NCI-H2171 (cell line): ENCODE measurements around the gene PSMB8.
"Not testable (repeated sequence)": the region's sequence is repeated elsewhere in the genome, so short reads cannot be mapped to it uniquely, and the experiment has no call there.

Source experiments
- DNase-seq: peaks from one replicate; lab custom pipeline; 2025; lab: John Stamatoyannopoulos, UW

PSMB8 gene

DNA sequence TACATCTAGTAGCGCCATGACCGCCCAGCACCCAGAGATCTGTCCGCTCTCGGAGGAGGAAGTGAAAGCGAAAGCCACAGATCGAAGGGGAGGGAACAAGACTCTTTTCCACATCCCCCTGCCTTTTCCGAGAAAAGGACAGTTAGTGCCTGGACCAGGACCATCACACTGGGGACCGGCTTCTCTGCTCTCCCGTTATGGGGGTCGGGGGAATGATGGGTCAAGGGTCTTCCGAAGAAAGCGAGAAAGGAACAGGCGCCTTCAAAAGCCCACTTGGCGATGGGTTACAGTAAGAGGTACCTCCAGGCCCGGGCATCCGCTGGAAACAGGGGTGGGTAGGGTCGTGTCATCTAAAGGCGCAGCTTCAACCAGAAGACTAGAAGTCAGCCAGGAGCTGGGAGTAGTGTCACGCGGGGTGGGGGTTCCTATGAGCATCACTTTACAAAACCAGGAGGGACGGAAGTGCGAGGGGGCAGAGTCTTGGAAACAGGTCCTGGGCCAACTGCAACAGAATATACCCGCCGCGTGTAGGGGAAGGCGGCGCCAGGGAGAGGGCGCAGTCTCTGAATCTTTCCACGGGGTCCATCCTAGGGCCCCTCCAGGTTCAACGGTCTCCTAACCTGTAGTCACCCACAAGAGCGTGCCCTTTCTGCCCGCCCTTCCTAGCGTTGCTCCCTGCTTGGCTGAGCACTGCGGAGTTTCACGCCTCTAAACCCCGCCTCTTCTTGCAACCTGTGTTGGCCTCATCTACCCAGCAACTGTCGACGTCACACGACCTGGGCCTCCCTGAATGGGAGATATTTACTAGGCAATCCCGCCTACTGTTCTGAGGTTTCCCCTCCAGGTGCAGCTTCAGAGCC lies at the start of gene PSMB8:
PSMB8 (minus strand) TSS at position 69 of the 860 bp plus-strand sequence; CDS start at position 18, 51 bp downstream.
- DNase-seq = peak; percentile 93

DNA sequence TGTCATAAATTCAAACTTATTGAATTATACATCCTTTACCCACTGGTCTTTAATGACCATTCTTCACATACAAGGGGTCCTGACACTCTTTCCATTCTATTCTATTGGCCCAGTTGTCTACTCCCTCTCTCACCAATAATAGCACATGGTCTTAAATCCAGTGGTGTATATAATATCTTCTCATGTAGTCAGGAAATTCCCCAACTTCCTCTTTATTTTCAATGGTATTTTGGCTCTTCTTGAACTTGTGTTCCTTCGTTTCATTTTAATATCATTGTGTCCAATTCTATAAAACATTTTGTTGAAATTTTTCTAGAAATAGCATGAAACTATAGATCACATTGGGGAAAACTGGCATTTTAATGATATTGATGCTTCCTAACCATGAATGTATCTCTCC lies 47.0 kb upstream of the PSMB8 start:
- no peak for DNase-seq

DNA sequence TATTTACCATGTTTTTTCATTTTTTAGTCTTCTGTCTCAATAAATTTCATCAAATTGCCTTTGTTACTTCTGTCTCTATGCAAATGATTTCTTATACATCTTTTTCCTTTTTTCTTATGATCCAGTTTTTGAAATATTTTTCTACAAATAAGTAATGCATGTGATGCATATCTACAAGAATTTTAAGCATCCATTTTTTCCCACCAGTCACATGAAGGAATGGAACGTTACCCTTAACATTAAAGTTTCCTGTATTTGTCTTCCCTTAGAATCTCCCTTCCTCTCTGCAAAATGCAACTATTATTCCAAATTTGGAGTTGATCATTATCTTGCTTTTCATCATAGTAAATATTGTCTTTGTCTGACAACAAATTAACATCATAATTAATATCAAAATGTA lies 45.7 kb upstream of the PSMB8 start:
- DNase-seq = no peak

GRCh38 chr6:32888576-32888975 lies 44.7 kb upstream of the PSMB8 start:
- DNase-seq = no peak

GRCh38 chr6:32887616-32888015 lies 43.8 kb upstream of the PSMB8 start:
- no peak for DNase-seq

DNA sequence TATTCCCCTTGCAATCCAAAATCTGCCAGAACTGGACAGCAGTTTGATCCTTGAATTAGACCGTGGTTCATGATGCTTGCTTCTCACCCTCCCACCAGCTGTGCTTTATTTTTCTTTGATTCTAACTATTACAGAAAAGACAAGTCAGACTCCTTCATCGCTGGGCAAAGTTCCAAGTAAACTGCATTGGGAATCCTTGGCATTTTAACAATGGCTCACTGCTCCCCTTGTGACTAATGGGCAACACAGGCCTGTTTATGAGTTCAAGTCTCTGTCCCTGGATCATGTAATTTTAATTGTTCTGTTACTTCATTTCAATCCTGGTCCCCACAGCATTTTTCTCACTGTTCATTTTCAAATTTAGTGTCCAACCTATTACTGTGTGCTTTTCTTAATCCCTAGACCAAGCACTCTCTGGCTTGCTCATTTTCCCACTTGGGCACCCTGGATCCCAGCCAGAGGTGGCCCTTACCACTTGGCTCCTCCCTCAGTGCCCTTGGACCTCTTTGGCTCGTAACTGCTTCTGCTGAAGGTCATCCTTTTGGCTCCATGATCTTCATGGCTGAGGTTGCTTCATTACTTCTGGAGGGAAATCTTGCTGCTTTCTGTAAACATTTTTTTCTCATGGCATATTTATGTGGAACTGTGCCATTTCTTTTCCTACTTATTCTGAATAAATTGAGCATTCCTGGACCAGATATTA lies 43.0 kb upstream of the PSMB8 start:
- peak; percentile 18 for DNase-seq

DNA sequence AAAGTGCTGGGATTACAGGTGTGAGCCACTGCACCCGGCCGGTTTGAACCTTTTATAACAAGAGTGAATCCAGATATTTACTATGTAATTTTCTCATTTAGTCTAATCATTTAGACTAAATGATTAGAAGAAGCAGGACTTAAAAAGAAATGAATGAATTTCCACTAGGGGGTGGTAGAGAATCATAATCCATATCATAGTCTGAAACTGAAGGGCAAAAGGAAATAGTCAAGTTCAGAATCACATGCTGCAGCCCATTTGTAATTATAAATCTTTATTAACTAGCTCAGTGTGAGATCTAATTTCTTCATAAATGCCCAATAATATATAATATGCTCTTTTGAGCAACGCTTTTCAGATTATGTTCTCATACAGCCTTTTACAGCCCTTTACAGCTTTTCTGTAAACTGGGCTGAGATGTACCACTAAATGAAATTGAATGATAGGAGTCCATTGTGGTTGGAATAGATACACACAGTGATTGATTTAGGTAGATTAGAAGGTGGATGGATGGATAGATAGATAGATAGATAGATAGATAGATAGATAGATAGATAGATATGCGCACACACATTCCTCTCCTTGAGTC lies 41.9 kb upstream of the PSMB8 start:
- peak; percentile 54 for DNase-seq

DNA sequence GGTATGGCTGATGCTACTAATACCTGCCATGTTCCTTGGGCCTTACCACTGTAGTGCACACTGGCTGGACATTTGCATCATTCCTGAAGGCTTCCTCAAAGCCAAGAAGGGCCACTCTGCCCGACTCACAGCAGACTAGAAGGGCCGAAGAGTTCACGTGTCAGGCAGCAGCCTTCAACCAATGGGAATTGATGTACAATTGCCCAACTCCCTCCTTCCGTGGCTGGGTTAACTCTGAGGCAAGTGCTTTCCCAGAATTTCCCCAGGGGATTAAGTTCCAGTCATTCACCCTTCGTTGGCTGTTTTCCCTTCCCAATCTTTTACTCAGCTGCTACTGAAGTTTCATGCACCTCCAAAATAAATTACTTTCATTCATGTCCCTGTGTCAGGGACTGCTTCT lies 39.9 kb upstream of the PSMB8 start:
- DNase-seq = no peak

GRCh38 chr6:32882879-32883250 lies 39.0 kb upstream of the PSMB8 start:
- DNase-seq = no peak

DNA sequence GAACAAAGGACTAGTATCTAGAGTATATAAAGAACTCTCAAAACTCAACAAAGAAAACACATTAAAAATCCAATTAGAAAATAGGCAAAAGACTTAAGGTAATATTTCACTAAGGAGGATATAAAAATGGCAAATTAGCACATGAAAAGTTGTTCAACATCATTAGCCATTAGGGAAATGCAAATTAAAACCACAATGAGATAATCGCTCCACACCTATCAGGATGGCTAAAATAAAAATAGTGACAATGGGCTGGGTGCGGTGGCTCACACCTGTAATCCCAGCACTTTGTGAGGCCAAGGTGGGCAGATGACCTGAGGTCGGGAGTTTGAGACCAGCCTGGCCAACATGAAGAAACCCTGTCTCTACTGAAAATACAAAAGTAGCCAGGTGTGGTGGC lies 37.1 kb upstream of the PSMB8 start:
- not testable (repeated sequence) for DNase-seq

GRCh38 chr6:32879691-32880090 lies 35.8 kb upstream of the PSMB8 start:
- no peak for DNase-seq

GRCh38 chr6:32876603-32877002 lies 32.8 kb upstream of the PSMB8 start:
- no peak for DNase-seq

DNA sequence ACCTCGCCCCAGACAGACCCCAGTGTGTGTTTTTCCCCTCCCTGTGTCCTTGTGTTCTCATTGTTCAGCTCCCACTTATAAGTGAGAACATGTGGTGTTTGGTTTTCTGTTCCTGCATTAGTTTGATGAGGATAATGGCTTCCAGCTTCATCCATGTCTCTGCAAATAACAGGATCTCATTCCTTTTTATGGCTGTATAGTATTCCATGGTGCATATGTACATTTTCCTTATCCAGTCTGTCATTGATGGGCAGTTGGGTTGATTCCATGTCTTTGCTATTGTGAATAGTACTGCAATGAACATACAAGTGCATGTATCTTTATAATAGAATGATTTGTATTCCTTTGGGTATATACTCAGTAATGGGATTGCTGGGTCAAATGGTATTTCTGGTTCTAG lies 30.1 kb upstream of the PSMB8 start:
- not testable (repeated sequence) for DNase-seq

GRCh38 chr6:32868257-32868788 lies 24.5 kb upstream of the PSMB8 start:
- peak; percentile 9 for DNase-seq

DNA sequence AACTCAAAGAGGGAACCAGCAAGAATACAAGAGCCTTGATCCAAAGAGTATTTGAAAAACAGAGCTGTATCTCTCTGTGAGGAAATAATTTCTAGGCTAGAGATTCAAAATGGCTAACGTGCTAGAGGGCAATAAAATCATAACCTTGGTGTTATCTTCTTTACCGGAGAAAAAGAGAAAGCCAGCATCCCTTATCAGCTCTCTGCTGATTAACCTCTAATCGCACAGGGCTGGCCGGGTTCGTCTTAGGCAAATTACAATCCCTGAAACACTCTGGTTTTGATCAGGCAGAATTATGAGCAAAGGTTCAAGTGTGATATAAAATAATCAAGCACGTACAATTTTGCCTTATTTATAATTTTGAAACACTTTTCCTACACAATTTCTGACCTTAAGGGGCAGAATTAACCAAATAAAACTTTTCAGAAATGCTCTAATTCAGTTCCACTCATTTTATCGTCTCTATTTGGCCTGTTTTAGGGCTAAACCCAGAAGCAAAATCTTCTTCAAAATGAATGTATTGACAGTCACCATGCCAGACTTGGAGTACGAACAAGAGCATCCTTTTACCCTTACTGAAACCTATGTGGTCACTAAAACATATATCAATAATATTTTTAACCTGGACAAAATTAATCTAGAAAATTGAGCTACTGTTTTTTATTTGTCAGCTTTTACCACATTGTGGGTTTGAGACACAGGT lies 23.9 kb upstream of the PSMB8 start:
- no peak for DNase-seq

DNA sequence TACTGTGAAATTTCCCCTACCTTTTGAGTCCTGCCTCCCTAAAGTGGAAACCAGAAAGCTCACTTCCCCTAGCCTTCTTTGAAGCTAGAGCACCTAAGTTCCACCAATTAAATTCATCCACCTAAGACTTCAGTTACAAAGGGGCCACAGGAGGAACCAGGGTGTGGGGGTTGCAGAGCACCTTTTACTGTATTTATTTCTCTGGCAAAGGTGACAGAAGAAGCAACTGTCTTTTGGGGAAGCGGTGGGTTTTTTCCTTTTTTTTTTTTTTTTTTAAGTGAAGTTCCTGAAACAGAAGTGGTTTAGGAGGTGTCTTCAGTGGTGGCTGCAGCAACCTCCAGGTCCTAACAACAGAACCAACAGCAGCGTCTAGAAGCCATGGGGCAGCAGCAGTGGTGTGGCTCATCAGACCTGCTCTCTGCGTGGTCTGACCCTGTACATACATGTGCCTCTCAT lies 23.2 kb upstream of the PSMB8 start:
- DNase-seq = no peak

GRCh38 chr6:32865724-32866443 lies 22.0 kb upstream of the PSMB8 start:
- no peak for DNase-seq

- DNase-seq = no peak
These were observed 18.9 kb upstream of the PSMB8 start for GRCh38 chr6:32862725-32863124.

GRCh38 chr6:32860674-32861073 lies 16.8 kb upstream of the PSMB8 start:
- DNase-seq = no peak

- no peak for DNase-seq
These were observed 14.3 kb upstream of the PSMB8 start for GRCh38 chr6:32858194-32858593.

- DNase-seq = no peak
These were observed 13.5 kb upstream of the PSMB8 start for GRCh38 chr6:32857156-32857891.
